HepG2 (cell line): ENCODE measurements around the gene SPNS3. TPM values are rescaled to one million over a fixed set of nuclear protein-coding genes. Genes with fewer than 3 reads are reported as not detected.

Experiments used
- FOXA3 ChIP-seq: IDR thresholded peaks from 2 replicates; pipeline ENCODE4 v1.6.1; 2016; ENCODE audit warnings: missing genetic modification reagents, missing compliant biosample characterization
- FOXC1 ChIP-seq: sonication (generic); formaldehyde crosslinking; IDR thresholded peaks from 2 replicates; pipeline ENCODE4 v1.8.0; 2022; ENCODE audit warnings: mild to moderate bottlenecking, missing genetic modification reagents, borderline replicate concordance
- MAF1 ChIP-seq: sonication (generic); formaldehyde crosslinking; IDR thresholded peaks from 2 replicates; pipeline ENCODE4 v1.5.0; 2020; ENCODE audit warnings: missing genetic modification reagents, borderline replicate concordance
- POGK ChIP-seq: sonication (generic); formaldehyde crosslinking; conservative IDR thresholded peaks from 2 replicates; pipeline ENCODE4 v1.8.0; 2022; ENCODE audit warnings: mild to moderate bottlenecking, moderate library complexity, missing genetic modification reagents
- SCMH1 ChIP-seq: sonication (generic); formaldehyde crosslinking; IDR thresholded peaks from 2 replicates; pipeline ENCODE4 v1.9.0; 2021; ENCODE audit warnings: missing genetic modification reagents, mild to moderate bottlenecking, borderline replicate concordance
- THRA ChIP-seq: sonication (generic); formaldehyde crosslinking; IDR thresholded peaks from 2 replicates; pipeline ENCODE4 v1.4.0; 2020; ENCODE audit warnings: missing genetic modification reagents, borderline replicate concordance
- ZNF160 ChIP-seq: sonication (generic); formaldehyde crosslinking; IDR thresholded peaks from 2 replicates; pipeline ENCODE4 v1.8.0; 2022; ENCODE audit warnings: mild to moderate bottlenecking, inconsistent platforms, missing genetic modification reagents
- ZNF335 ChIP-seq: sonication (generic); formaldehyde crosslinking; IDR thresholded peaks from 2 replicates; pipeline ENCODE4 v1.4.0; 2020; ENCODE audit warnings: missing genetic modification reagents
- polyA plus RNA-seq, 8 experiments: library from polyadenylated mRNA; depleted of rRNA in 3 of 8; stranded (reverse) in 7 of 8; unstranded in 1 of 8; fragments of >200 nt; fragmentation: Illumina TruSeq in 4 of 8; extraction: Trizol in 4 of 8; gene quantifications; 2 replicates each; pipeline versions ENCODE4 v1.2.1 to v1.2.3, GENCODE V29; 2011 to 2016; ENCODE audit warnings: low read depth in 4 of 8, missing spikeins in 1 of 8, mixed read lengths in 1 of 8; ENCODE audit not compliant: insufficient read depth in 1 of 8
- total RNA-seq, 5 experiments: library from RNA; depleted of rRNA; stranded (reverse); fragments of >200 nt; fragmentation: Illumina TruSeq; extraction: Trizol; gene quantifications; 2 replicates each; pipeline ENCODE4 v1.2.3, GENCODE V29; 2016; ENCODE audit warnings: low read depth in 1 of 5
- TF ChIP-seq, protein P1 (sequence below): sonication (generic); formaldehyde crosslinking; IDR thresholded peaks from 2 replicates; pipeline ENCODE4 v1.5.0; 2020; ENCODE audit warnings: mild to moderate bottlenecking, missing genetic modification reagents
- TF ChIP-seq, protein P2 (sequence below): sonication (generic); formaldehyde crosslinking; IDR thresholded peaks from 2 replicates; pipeline ENCODE4 v1.8.0; 2022; ENCODE audit warnings: missing genetic modification reagents, mild to moderate bottlenecking, inconsistent platforms, borderline replicate concordance
- TF ChIP-seq, protein P3 (sequence below): sonication (generic); formaldehyde crosslinking; IDR thresholded peaks from 2 replicates; pipeline ENCODE4 v1.4.0; 2020; ENCODE audit warnings: missing genetic modification reagents
- TF ChIP-seq, protein P4 (sequence below): sonication (generic); formaldehyde crosslinking; IDR thresholded peaks from 2 replicates; pipeline ENCODE4 v1.5.0; 2020; ENCODE audit warnings: mild to moderate bottlenecking, missing genetic modification reagents
- TF ChIP-seq, protein P5 (sequence below): sonication (generic); formaldehyde crosslinking; IDR thresholded peaks from 2 replicates; pipeline ENCODE4 v1.8.0; 2022; ENCODE audit warnings: mild to moderate bottlenecking, missing genetic modification reagents

Gene SPNS3
- total and polyA plus RNA-seq, 2 of the 13 experiments (the other 11 are each of a cell fraction or from before 2014, with no cell fraction given), result not detected

- TF ChIP-seq ZNF335 (CRISPR knock-in tag) (no peak), SCMH1 (no peak), FOXA3 (CRISPR knock-in tag) (no peak), ZNF160 (no peak), FOXC1 (CRISPR knock-in tag) (no peak), MAF1 (CRISPR knock-in tag) (no peak), POGK (no peak), THRA (CRISPR knock-in tag) (0 out of 2 replicates have a peak, but pooled peaks have one; percentile 28)
- TF ChIP-seq, protein P1, sequence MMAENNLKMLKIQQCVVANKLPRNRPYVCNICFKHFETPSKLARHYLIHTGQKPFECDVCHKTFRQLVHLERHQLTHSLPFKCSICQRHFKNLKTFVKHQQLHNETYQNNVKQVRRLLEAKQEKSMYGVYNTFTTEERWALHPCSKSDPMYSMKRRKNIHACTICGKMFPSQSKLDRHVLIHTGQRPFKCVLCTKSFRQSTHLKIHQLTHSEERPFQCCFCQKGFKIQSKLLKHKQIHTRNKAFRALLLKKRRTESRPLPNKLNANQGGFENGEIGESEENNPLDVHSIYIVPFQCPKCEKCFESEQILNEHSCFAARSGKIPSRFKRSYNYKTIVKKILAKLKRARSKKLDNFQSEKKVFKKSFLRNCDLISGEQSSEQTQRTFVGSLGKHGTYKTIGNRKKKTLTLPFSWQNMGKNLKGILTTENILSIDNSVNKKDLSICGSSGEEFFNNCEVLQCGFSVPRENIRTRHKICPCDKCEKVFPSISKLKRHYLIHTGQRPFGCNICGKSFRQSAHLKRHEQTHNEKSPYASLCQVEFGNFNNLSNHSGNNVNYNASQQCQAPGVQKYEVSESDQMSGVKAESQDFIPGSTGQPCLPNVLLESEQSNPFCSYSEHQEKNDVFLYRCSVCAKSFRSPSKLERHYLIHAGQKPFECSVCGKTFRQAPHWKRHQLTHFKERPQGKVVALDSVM, result no peak
- TF ChIP-seq, protein P2, sequence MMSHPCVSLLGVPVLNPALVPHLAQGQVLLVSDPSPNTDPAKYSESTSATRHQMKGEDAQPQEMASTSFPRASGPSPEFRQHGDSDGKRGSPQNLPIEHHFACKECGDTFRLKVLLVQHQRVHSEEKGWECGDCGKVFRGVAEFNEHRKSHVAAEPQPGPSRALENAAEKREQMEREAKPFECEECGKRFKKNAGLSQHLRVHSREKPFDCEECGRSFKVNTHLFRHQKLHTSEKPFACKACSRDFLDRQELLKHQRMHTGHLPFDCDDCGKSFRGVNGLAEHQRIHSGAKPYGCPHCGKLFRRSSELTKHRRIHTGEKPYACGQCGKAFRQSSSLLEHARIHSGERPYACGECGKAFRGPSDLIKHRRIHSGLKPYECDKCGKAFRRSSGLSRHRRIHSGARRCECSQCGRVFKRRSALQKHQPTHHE (CRISPR knock-in tag), result no peak
- TF ChIP-seq, protein P3, sequence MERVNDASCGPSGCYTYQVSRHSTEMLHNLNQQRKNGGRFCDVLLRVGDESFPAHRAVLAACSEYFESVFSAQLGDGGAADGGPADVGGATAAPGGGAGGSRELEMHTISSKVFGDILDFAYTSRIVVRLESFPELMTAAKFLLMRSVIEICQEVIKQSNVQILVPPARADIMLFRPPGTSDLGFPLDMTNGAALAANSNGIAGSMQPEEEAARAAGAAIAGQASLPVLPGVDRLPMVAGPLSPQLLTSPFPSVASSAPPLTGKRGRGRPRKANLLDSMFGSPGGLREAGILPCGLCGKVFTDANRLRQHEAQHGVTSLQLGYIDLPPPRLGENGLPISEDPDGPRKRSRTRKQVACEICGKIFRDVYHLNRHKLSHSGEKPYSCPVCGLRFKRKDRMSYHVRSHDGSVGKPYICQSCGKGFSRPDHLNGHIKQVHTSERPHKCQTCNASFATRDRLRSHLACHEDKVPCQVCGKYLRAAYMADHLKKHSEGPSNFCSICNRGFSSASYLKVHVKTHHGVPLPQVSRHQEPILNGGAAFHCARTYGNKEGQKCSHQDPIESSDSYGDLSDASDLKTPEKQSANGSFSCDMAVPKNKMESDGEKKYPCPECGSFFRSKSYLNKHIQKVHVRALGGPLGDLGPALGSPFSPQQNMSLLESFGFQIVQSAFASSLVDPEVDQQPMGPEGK (CRISPR knock-in tag), result peak; percentile 49; the same call in 1 of the 2 replicates
- TF ChIP-seq, protein P4, sequence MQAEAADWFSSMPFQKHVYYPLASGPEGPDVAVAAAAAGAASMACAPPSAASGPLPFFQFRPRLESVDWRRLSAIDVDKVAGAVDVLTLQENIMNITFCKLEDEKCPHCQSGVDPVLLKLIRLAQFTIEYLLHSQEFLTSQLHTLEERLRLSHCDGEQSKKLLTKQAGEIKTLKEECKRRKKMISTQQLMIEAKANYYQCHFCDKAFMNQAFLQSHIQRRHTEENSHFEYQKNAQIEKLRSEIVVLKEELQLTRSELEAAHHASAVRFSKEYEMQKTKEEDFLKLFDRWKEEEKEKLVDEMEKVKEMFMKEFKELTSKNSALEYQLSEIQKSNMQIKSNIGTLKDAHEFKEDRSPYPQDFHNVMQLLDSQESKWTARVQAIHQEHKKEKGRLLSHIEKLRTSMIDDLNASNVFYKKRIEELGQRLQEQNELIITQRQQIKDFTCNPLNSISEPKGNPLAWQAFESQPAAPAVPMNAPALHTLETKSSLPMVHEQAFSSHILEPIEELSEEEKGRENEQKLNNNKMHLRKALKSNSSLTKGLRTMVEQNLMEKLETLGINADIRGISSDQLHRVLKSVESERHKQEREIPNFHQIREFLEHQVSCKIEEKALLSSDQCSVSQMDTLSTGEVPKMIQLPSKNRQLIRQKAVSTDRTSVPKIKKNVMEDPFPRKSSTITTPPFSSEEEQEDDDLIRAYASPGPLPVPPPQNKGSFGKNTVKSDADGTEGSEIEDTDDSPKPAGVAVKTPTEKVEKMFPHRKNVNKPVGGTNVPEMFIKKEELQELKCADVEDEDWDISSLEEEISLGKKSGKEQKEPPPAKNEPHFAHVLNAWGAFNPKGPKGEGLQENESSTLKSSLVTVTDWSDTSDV (CRISPR knock-in tag), result no peak
- TF ChIP-seq, protein P5, sequence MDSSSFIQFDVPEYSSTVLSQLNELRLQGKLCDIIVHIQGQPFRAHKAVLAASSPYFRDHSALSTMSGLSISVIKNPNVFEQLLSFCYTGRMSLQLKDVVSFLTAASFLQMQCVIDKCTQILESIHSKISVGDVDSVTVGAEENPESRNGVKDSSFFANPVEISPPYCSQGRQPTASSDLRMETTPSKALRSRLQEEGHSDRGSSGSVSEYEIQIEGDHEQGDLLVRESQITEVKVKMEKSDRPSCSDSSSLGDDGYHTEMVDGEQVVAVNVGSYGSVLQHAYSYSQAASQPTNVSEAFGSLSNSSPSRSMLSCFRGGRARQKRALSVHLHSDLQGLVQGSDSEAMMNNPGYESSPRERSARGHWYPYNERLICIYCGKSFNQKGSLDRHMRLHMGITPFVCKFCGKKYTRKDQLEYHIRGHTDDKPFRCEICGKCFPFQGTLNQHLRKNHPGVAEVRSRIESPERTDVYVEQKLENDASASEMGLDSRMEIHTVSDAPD (CRISPR knock-in tag), result no peak
Observed at GRCh38 chr17:4480929-4481898, 47.5 kb downstream of the SPNS3 start (continued).
